ENCODE results near the gene CAPN15.

Gene CAPN15

GRCh38 chr16:563072-563644 is 35.6 kb downstream of the CAPN15 start:
- TF ChIP-seq CTCF (conservative IDR thresholded peaks at IDR 0.05) (no peak), ZFX (IDR thresholded peaks at IDR 0.05) (no peak)

GRCh38 chr16:564690-565418 is 37.3 kb downstream of the CAPN15 start:
- no peak for TF ChIP-seq ZFX (IDR thresholded peaks at IDR 0.05)
- TF ChIP-seq CTCF (conservative IDR thresholded peaks at IDR 0.05): no peak
- no peak overlapping the region; the same call in 1 of the 2 replicates for H3K27ac ChIP-seq

More at GRCh38 chr16:563072-563644, 35.6 kb downstream of the CAPN15 start:
- no peak overlapping the region for H3K27ac ChIP-seq

GRCh38 chr16:565419-566330 is 38.2 kb downstream of the CAPN15 start:
- peak overlapping the region; percentile 40; the same call in 1 of the 2 replicates for H3K27ac ChIP-seq
- TF ChIP-seq CTCF (conservative IDR thresholded peaks at IDR 0.05) (no peak), ZFX (IDR thresholded peaks at IDR 0.05) (no peak)

- TF ChIP-seq CTCF (conservative IDR thresholded peaks at IDR 0.05): no peak
- no peak for TF ChIP-seq ZFX (IDR thresholded peaks at IDR 0.05)
- peak within 1 kb of the TSS; percentile 70 for H3K27ac ChIP-seq
Measured at GRCh38 chr16:566475-567372, 39.2 kb downstream of the CAPN15 start, which contains the start of gene NHLRC4. TSS of gene NHLRC4 (plus strand) at chr16:567005. CDS start at chr16:568048, 1,043 bp downstream.

- H3K27ac ChIP-seq: peak overlapping the region; percentile 70; the same call in 1 of the 2 replicates
- no peak for TF ChIP-seq ZFX (IDR thresholded peaks at IDR 0.05)
Measured at GRCh38 chr16:567373-568256, 40.1 kb downstream of the CAPN15 start.

GRCh38 chr16:568401-569258 is 41.1 kb downstream of the CAPN15 start:
- TF ChIP-seq CTCF (conservative IDR thresholded peaks at IDR 0.05) (no peak), ZFX (IDR thresholded peaks at IDR 0.05) (no peak)
- peak overlapping the region; percentile 70; the same call in 1 of the 2 replicates for H3K27ac ChIP-seq

Data from C4-2B (cell line).